Large intestine (tissue), 3 donors: ENCODE results near the gene PSEN2. TPM values are rescaled to one million over a fixed set of nuclear protein-coding genes. Genes with fewer than 3 reads are reported as not detected.
"Not testable (repeated sequence)": the region's sequence is repeated elsewhere in the genome, so short reads cannot be mapped to it uniquely, and the experiment has no call there.

Experiments used
- DNase-seq, 2 donors: peaks; one replicate each; pipeline versions ENCODE4 v3.0.0 to v3.0.0-alpha.2; 2013
- H3K27ac ChIP-seq: one replicate; pipeline ENCODE4 v1.5.1; 2013; ENCODE audit warnings: low read length
- H3K27me3 ChIP-seq: 2 replicates; pipeline ENCODE4 v1.6.1; 2013; ENCODE audit warnings: low read length; ENCODE audit not compliant: control insufficient read depth, insufficient read depth
- H3K36me3 ChIP-seq: 2 replicates; pipeline ENCODE4 v1.6.1; 2013; ENCODE audit warnings: low read length; ENCODE audit not compliant: control insufficient read depth, insufficient read depth
- H3K4me1 ChIP-seq: one replicate; pipeline ENCODE4 v1.6.1; 2013; ENCODE audit warnings: low read length; ENCODE audit not compliant: control insufficient read depth, insufficient read depth
- H3K4me3 ChIP-seq: one replicate; pipeline ENCODE4 v1.5.1; 2013; ENCODE audit warnings: low read length
- H3K9me3 ChIP-seq: one replicate; pipeline ENCODE4 v1.6.1; 2013; ENCODE audit warnings: mild to moderate bottlenecking, low read depth, low read length, moderate library complexity; ENCODE audit not compliant: control insufficient read depth
- WGBS: methylation state at CpG from one replicate; pipeline ENCODE4 v1.1.5; 2013; ENCODE audit warnings: low lambda C conversion rate; ENCODE audit not compliant: insufficient coverage; 5-methylcytosine and 5-hydroxymethylcytosine counted together
- polyA plus RNA-seq: library from polyadenylated mRNA; unstranded; fragments of 120-200 nt; gene quantifications from one replicate; pipeline ENCODE4 v1.2.1, GENCODE V29; 2013

PSEN2 gene
- polyA plus RNA-seq, 1 donor = 16.1 TPM

DNA sequence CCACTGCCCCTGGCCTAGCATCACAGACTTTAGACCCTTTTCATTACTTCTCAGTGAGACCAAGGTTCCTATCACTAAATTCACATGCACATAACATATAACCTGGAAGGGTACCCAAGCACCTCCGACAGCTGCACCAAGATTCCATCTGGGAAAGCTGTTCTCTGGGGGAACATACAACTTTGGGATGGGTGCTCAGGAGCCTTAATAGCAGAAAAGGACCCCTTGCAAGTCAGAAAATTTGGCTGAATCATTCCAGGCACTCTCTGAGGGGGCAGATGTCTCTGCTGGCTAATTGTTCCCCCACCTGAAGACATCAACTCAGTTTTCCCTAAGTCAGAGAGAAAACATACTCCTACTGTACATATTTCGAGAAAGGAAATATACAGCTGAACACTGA is 41.3 kb upstream of the PSEN2 start:
- 100% methylated on average over 1 of the region's 2 CpGs for WGBS
- Histone ChIP-seq H3K27ac (no peak overlapping the region), H3K4me1 (peaks cover 3% of the 10 kb centered on the region), H3K36me3 (no peaks in the 10 kb centered on the region), H3K4me3 (no peak overlapping the region), H3K9me3 (no peaks in the 10 kb centered on the region), H3K27me3 (no peaks in the 10 kb centered on the region)
- DNase-seq = no peak

DNA sequence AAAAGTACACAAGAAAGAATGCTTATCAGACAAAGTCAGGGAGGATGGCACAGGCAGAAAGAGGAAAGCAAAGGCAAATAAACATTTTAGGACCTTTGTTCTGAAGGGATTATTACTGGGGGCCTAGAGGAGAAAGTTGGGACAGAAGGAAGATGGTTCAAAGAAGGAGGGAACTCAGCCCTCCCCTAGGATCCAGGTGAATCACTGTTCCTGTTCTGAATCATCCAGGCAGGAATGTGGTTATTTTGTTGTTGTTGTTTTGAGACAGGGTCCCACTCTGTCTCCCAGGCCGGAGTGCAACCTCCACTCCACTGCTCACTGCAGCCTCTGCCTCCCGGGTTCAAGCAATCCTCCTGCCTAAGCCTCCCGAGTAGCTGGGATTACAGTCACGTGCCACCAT is 38.5 kb upstream of the PSEN2 start:
- H3K4me1 ChIP-seq = peaks cover 3% of the 10 kb centered on the region
- H3K36me3 ChIP-seq = no peaks in the 10 kb centered on the region
- DNase-seq = no peak
- no peaks in the 10 kb centered on the region for H3K27me3 ChIP-seq
- no peaks in the 10 kb centered on the region for H3K9me3 ChIP-seq
- H3K27ac ChIP-seq = no peak overlapping the region
- no CpG with 5 or more reads among the region's 4 CpGs for WGBS
- no peak overlapping the region for H3K4me3 ChIP-seq

DNA sequence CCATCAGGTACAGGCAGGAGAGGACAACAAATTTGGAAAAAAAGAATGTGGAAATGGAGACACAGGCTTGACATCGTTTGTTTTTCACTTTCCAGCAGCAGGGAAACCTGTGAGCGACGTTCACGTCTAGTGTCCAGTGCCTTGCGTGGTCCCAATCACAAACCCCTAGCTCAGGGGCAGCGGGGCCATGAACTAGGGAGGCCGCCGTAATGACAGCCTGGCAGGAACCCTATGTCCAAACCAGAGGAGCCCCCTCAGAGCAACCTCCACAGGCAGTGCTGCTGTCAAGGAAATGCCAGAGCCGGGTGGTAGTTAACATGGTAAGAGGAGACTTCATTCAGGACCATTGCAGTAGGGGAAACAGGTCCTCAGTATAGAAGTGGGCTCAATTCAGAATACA is 37.8 kb upstream of the PSEN2 start:
- WGBS = 80% methylated on average over 1 of the region's 9 CpGs
- no peak overlapping the region for H3K4me3 ChIP-seq
- H3K27me3 ChIP-seq = no peaks in the 10 kb centered on the region
- no peak for DNase-seq
- H3K36me3 ChIP-seq = no peaks in the 10 kb centered on the region
- no peak overlapping the region for H3K27ac ChIP-seq
- no peaks in the 10 kb centered on the region for H3K9me3 ChIP-seq
- H3K4me1 ChIP-seq = peaks cover 3% of the 10 kb centered on the region

DNA sequence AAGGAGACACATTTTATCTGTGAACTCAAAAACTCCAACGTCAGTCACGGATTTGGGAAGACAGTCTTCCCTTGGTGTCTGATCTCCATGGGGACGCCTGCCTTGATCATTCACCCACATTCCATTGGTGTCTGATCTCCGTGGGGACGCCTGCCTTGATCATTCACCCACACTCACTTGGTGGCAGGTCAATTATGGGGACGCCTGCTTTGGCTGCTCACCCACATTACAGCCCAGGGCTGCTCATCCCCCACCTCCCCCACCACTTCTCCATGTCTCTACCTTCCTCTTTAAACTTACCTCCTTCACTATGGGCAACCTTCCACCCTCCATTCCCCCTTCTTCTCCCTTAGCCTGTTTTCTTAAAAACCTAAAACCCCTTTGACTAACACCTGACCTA is 36.2 kb upstream of the PSEN2 start:
- not testable (repeated sequence) for H3K9me3 ChIP-seq, H3K27ac ChIP-seq, H3K27me3 ChIP-seq, H3K36me3 ChIP-seq, H3K4me1 ChIP-seq, H3K4me3 ChIP-seq, DNase-seq
- no CpG with 5 or more reads among the region's 6 CpGs for WGBS

DNA sequence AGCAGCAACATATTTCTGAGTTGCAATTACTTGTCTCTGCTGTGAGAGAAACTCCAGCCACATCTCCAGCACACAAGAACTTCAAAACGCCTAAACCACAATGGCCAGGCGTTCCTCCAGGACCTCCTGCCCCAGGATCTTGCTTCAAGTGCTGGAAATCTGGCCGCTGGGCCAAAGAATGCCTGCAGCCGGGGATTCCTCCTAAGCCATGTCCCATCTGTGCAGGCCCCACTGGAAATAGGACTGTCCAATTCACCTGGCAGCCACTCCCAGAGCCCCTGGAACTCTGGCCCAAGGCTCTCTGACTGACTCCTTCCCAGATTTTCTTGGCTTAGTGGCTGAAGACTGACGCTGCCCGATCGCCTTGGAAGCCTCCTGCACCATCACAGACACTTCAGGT is 35.0 kb upstream of the PSEN2 start:
- not testable (repeated sequence) for H3K9me3 ChIP-seq, H3K27ac ChIP-seq, H3K4me3 ChIP-seq, DNase-seq, H3K36me3 ChIP-seq, H3K27me3 ChIP-seq, H3K4me1 ChIP-seq
- WGBS = no CpG with 5 or more reads among the region's 7 CpGs

DNA sequence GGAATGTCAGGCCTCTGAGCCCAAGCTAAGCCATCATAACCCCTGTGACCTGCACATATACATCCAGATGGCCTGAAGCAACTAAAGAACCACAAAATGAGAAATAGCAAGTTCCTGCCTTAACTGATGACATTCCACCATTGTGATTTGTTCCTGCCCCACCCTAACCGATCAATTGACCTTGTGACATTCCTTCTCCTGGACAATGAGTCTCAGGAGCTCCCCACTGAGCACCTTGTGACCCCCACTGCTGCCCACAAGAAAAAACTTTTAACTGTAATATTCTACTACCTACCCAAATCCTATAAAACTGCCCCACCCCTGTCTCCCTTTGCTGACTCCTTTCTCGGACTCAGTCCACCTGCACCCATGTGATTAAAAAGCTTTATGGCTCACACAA is 32.5 kb upstream of the PSEN2 start:
- DNase-seq, H3K27me3 ChIP-seq, H3K36me3 ChIP-seq, H3K4me3 ChIP-seq, H3K27ac ChIP-seq, H3K9me3 ChIP-seq, H3K4me1 ChIP-seq: not testable (repeated sequence)
- WGBS = no CpG with 5 or more reads among the region's 2 CpGs

DNA sequence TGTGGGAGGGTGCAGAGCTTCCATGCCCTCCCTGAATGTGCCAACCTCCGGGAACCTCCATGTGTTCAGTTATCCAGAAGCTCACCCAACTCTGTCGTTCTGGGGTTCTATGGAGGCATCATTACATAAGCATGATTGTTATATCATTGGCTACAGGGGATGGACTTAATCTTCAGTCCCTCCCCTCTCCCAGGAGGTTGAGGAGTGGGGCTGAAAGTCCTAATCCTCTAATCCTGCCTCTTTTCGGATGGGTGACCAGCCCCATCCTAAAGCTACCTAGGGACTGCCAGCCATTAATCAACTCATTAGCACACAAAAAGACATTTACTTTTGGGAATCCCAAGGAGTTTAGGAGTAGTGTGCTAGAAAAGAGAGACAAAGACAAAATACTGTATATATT is 32.0 kb upstream of the PSEN2 start:
- Histone ChIP-seq H3K4me3 (no peak overlapping the region), H3K27me3 (no peaks in the 10 kb centered on the region), H3K9me3 (no peaks in the 10 kb centered on the region), H3K27ac (no peak overlapping the region), H3K4me1 (no peaks in the 10 kb centered on the region), H3K36me3 (no peaks in the 10 kb centered on the region)
- no peak for DNase-seq
- WGBS = no CpG with 5 or more reads among the region's 3 CpGs

DNA sequence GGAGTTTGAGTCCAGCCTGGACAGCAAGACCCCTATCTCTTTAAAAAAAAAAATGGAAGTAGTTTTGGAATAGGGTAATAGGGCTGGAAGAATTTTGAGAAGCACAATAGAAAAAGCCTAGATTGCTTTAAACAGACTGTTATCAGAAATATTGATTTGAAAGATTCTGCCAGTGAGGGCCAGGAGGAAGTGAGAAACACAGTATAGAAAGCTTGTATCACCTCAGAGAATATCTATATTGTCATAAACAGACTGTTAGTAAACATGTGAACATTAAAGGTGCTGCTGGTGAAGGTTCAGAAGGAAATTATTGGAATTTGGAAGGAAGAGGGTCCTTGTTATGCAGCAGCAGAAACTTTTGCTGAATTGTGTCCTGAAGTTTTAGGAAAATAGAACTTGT is 24.8 kb upstream of the PSEN2 start:
- DNase-seq = no peak
- H3K4me1 ChIP-seq = no peaks in the 10 kb centered on the region

DNA sequence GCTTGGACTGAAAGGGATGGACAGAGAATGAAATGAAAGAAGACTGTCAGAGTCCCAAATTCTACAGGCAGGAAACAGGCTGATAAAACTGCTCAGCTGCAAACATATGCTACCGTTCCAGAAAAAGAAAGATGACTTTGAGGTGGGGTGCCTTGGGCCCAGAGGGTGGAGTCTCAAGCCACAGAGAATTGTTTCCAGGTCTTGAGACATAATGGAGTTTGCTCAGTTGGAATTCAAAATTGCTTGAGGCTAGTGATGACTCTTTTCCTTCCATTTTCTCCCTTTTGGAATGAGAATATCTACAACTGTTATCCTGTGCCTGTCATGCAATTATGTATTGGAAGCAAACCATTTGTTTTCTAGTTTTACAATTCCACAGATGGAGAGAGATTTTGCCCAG is 23.6 kb upstream of the PSEN2 start:
- WGBS = no CpG with 5 or more reads among the region's 1 CpG
- H3K27ac ChIP-seq = no peak overlapping the region
- H3K9me3 ChIP-seq = no peaks in the 10 kb centered on the region
- no peaks in the 10 kb centered on the region for H3K27me3 ChIP-seq
- no peaks in the 10 kb centered on the region for H3K36me3 ChIP-seq
- DNase-seq = no peak
- no peak overlapping the region for H3K4me3 ChIP-seq
- H3K4me1 ChIP-seq = no peaks in the 10 kb centered on the region

More for the DNA sequence above, 24.8 kb upstream of the PSEN2 start:
- no peaks in the 10 kb centered on the region for H3K9me3 ChIP-seq
- H3K27me3 ChIP-seq = no peaks in the 10 kb centered on the region
- H3K4me3 ChIP-seq = no peak overlapping the region
- no peaks in the 10 kb centered on the region for H3K36me3 ChIP-seq
- H3K27ac ChIP-seq = no peak overlapping the region

DNA sequence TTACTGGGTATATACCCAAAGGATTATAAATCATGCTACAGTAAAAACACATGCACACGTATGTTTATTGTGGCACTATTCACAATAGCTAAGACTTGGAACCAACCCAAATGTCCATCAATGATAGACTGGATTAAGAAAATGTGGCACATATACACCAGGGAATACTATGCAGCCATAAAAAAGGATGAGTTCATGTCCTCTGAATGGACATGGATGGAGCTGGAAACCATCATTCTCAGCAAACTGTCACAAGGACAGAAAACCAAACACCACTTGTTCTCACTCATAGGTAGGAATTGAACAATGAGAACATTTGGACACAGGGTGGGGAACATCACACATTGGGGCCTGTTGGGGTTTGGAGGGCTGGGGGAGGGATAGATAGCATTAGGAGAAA is 15.9 kb upstream of the PSEN2 start:
- not testable (repeated sequence) for H3K36me3 ChIP-seq, H3K9me3 ChIP-seq, H3K4me1 ChIP-seq, DNase-seq, H3K4me3 ChIP-seq, H3K27me3 ChIP-seq, H3K27ac ChIP-seq
- WGBS = no CpG with 5 or more reads among the region's 1 CpG

DNA sequence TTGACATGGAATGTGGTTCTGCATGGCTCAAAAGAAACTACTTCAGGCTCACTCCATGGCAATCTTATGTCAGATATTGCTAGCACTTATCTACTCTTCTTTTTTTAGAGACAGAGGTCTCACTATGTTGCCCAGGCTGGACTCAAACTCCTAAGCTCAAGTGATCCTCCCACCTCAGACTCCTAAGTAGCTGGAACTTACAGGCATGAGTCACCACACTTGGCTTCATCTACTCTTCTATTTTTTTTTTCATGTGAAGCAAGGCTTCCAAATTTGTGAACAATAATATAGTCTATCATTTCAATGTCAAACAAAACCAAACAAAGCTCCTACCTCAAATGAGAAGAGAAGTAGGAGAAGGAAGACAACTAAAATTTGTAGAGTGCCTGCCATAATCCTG is 7.5 kb upstream of the PSEN2 start:
- Histone ChIP-seq H3K9me3 (no peaks in the 10 kb centered on the region), H3K4me3 (no peak overlapping the region), H3K27me3 (no peaks in the 10 kb centered on the region), H3K27ac (no peak overlapping the region), H3K4me1 (no peaks in the 10 kb centered on the region), H3K36me3 (no peaks in the 10 kb centered on the region)
- no peak for DNase-seq
